ENCODE measurements around the gene MADD. TPM values are rescaled to one million over a fixed set of nuclear protein-coding genes. Genes with fewer than 3 reads are reported as not detected.

The MADD gene
- total and polyA plus RNA-seq, 2 experiments from 2014 or later = 13.4 to 43.8 TPM

GRCh38 chr11:47377571-47378009, 107.7 kb downstream of the MADD start:
- H3K4me1 Mint-ChIP-seq = peaks cover 3% of the 10 kb centered on the region; the same call in 2 of the 3 replicates
- no peak overlapping the region for H3K4me3 Mint-ChIP-seq
- H3K27me3 Mint-ChIP-seq (ENCODE audit: insufficient read depth, low read depth, poor library complexity) = peaks cover 2% of the 10 kb centered on the region
- Histone ChIP-seq H4K20me1 (replicated peaks; ENCODE audit: insufficient read depth) (no peaks in the 10 kb centered on the region), H3K4me2 (no peak overlapping the region), H3K4me1 (ENCODE audit: insufficient read depth) (no peaks in the 10 kb centered on the region; the same call in 1 of the 2 replicates), H3K9me2 (ENCODE audit: insufficient read depth) (0 out of 2 replicates have a peak, but pooled peaks cover 2% of the 10 kb centered on the region), H2AFZ (no peak overlapping the region), H3K79me2 (replicated peaks; ENCODE audit: insufficient read depth) (no peaks in the 10 kb centered on the region), H3K27ac (ENCODE audit: low read depth) (no peak overlapping the region), H3K4me3 (no peak overlapping the region), H3F3A (replicated peaks; ENCODE audit: low read depth) (no peaks in the 10 kb centered on the region), H3K27me3 (ENCODE audit: insufficient read depth) (no peaks in the 10 kb centered on the region), H3K36me3 (ENCODE audit: insufficient read depth) (no peaks in the 10 kb centered on the region)
- no peaks in the 10 kb centered on the region; the same call in 2 of the 3 replicates for H3K9me3 Mint-ChIP-seq
- ATAC-seq (no peak), DNase-seq (ENCODE audit: low spot score) (no peak)
- TF ChIP-seq REST (IDR thresholded peaks at IDR 0.05; ENCODE audit: unreplicated experiment) = no peak
- TF ChIP-seq NANOG (IDR thresholded peaks at IDR 0.05; ENCODE audit: borderline replicate concordance) = no peak
- TF ChIP-seq POLR2AphosphoS5 (IDR thresholded peaks at IDR 0.05; ENCODE audit: low read depth) = no peak
- no peak for TF ChIP-seq JUNB (IDR thresholded peaks at IDR 0.05; ENCODE audit: unreplicated experiment)
- no peak for TF ChIP-seq ETS1 (IDR thresholded peaks at IDR 0.05)
- no peaks in the 10 kb centered on the region for H3K36me3 Mint-ChIP-seq (ENCODE audit: low read depth)
- no peak overlapping the region for H3K27ac Mint-ChIP-seq

- Mint-ChIP-seq H3K36me3 (ENCODE audit: low read depth) (no peaks in the 10 kb centered on the region), H3K9me3 (no peaks in the 10 kb centered on the region; the same call in 2 of the 3 replicates), H3K27ac (no peak within 1 kb of the TSS; the same call in 1 of the 2 replicates), H3K27me3 (ENCODE audit: insufficient read depth, low read depth, poor library complexity) (peaks cover 5% of the 10 kb centered on the region), H3K4me1 (peaks cover 3% of the 10 kb centered on the region; the same call in 2 of the 3 replicates), H3K4me3 (no peak within 1 kb of the TSS)
- peak; percentile 66 for DNase-seq (ENCODE audit: low spot score)
- Histone ChIP-seq H2AFZ (peak within 1 kb of the TSS; percentile 99), H3K4me1 (ENCODE audit: insufficient read depth) (no peaks in the 10 kb centered on the region; the same call in 1 of the 2 replicates), H3K79me2 (replicated peaks; ENCODE audit: insufficient read depth) (no peaks in the 10 kb centered on the region), H3K9me2 (ENCODE audit: insufficient read depth) (0 out of 2 replicates have a peak, but pooled peaks cover 2% of the 10 kb centered on the region), H3K4me2 (no peak within 1 kb of the TSS), H3K27ac (ENCODE audit: low read depth) (no peak within 1 kb of the TSS), H3K27me3 (ENCODE audit: insufficient read depth) (no peaks in the 10 kb centered on the region), H3F3A (replicated peaks; ENCODE audit: low read depth) (no peaks in the 10 kb centered on the region), H3K36me3 (ENCODE audit: insufficient read depth) (no peaks in the 10 kb centered on the region), H4K20me1 (replicated peaks; ENCODE audit: insufficient read depth) (no peaks in the 10 kb centered on the region), H3K4me3 (no peak within 1 kb of the TSS)
- ATAC-seq = 0 out of 3 replicates have a peak, but pooled peaks have one; percentile 5
- TF ChIP-seq EZH2 (IDR thresholded peaks at IDR 0.05; ENCODE audit: low read depth, unreplicated experiment) = no peak
- TF ChIP-seq ZNF462 (CRISPR knock-in tag; IDR thresholded peaks at IDR 0.05) = no peak
- TF ChIP-seq JUNB (IDR thresholded peaks at IDR 0.05; ENCODE audit: unreplicated experiment) = no peak
- TF ChIP-seq ETS1 (IDR thresholded peaks at IDR 0.05) = no peak
Observed at GRCh38 chr11:47378010-47378835, 108.3 kb downstream of the MADD start, which contains the start of gene SPI1. SPI1 (minus strand) TSS chr11:47378547; CDS start chr11:47378353, 194 bp downstream.

All from GM23338 (cell line).